Brain microvascular endothelial cell (primary cell): ENCODE data around the gene MMP14.
"Not testable (repeated sequence)": the region's sequence is repeated elsewhere in the genome, so short reads cannot be mapped to it uniquely, and the experiment has no call there.

Source experiments
- DNase-seq: peaks from one replicate; pipeline ENCODE4 v3.0.0-alpha.2; 2020
- H3K27ac ChIP-seq: fragments of 250-450 bp; sonication (Bioruptor Pico); 2 replicates; pipeline ENCODE4 v1.5.1; 2020; ENCODE audit warnings: mild to moderate bottlenecking, moderate library complexity
- H3K27me3 ChIP-seq: fragments of 250-450 bp; sonication (Bioruptor Pico); replicated peaks from 2 replicates; pipeline ENCODE4 v1.5.1; 2020; ENCODE audit warnings: mild to moderate bottlenecking
- H3K36me3 ChIP-seq: fragments of 250-450 bp; sonication (Bioruptor Pico); replicated peaks from 2 replicates; pipeline ENCODE4 v1.5.1; 2020; ENCODE audit warnings: mild to moderate bottlenecking
- H3K4me3 ChIP-seq: 2 replicates; pipeline ENCODE4 v1.5.1; 2011; ENCODE audit warnings: low read depth, mild to moderate bottlenecking, control low read depth, low read length, moderate library complexity
- in situ Hi-C: cut with HindIII; loops from 2 replicates; pipeline ENCODE4 v1.10.0; 2017; ENCODE audit warnings: low sequenced_read_pairs, low pct_ligation_motif_present
- TF ChIP-seq, protein P1 (sequence below): IDR thresholded peaks from 2 replicates; pipeline ENCODE4 v1.5.1; 2011; ENCODE audit warnings: low read depth, mild to moderate bottlenecking, moderate library complexity, low read length, control low read depth, inconsistent platforms; ENCODE audit errors: missing control alignments

MMP14 gene

DNA sequence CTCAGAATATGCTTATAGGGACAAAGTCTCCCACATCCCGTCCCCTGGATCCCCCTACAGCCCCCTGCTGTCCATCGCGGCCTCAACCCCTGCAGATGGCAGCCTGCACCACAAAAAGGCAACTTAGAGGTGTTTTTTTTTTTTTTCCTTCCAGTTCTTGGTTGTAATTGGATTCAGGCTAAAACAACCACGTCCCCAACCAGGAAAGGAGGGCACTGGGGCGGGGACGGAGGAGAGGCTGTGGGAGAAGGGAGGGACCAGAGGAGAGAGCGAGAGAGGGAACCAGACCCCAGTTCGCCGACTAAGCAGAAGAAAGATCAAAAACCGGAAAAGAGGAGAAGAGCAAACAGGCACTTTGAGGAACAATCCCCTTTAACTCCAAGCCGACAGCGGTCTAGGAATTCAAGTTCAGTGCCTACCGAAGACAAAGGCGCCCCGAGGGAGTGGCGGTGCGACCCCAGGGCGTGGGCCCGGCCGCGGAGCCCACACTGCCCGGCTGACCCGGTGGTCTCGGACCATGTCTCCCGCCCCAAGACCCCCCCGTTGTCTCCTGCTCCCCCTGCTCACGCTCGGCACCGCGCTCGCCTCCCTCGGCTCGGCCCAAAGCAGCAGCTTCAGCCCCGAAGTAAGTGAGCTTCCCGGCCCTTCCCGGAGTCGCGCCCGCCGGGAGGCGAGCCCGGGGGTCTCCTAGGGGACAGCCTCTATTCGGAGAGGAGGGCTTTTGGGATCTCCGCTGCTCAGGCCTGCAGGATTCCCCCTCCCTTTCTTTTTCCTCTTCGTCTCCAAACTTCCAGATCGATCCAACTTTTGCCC lies at the start of gene MMP14:
MMP14 (plus strand) TSS at position 285 of the 813 bp plus-strand sequence; CDS start at position 518, 233 bp downstream.
- in situ Hi-C loops: no loop called here
- TF ChIP-seq, protein P1, sequence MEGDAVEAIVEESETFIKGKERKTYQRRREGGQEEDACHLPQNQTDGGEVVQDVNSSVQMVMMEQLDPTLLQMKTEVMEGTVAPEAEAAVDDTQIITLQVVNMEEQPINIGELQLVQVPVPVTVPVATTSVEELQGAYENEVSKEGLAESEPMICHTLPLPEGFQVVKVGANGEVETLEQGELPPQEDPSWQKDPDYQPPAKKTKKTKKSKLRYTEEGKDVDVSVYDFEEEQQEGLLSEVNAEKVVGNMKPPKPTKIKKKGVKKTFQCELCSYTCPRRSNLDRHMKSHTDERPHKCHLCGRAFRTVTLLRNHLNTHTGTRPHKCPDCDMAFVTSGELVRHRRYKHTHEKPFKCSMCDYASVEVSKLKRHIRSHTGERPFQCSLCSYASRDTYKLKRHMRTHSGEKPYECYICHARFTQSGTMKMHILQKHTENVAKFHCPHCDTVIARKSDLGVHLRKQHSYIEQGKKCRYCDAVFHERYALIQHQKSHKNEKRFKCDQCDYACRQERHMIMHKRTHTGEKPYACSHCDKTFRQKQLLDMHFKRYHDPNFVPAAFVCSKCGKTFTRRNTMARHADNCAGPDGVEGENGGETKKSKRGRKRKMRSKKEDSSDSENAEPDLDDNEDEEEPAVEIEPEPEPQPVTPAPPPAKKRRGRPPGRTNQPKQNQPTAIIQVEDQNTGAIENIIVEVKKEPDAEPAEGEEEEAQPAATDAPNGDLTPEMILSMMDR: peak; percentile 73
- H3K27me3 ChIP-seq: no peaks in the 10 kb centered on the region
- H3K4me3 ChIP-seq: peak within 1 kb of the TSS; percentile 93
- peaks cover 53% of the 10 kb centered on the region for H3K36me3 ChIP-seq
- H3K27ac ChIP-seq: peak within 1 kb of the TSS; percentile 89
- peak; percentile 72 for DNase-seq

GRCh38 chr14:22786685-22787084 lies 49.7 kb upstream of the MMP14 start:
- Histone ChIP-seq H3K4me3 (no peak overlapping the region), H3K27me3 (no peaks in the 10 kb centered on the region), H3K27ac (no peak overlapping the region), H3K36me3 (no peaks in the 10 kb centered on the region)
- TF ChIP-seq, protein P1: no peak
- no peak for DNase-seq
- in situ Hi-C loops: no loop called here

GRCh38 chr14:22791301-22791700 lies 45.1 kb upstream of the MMP14 start:
- TF ChIP-seq, protein P1: no peak
- Histone ChIP-seq H3K27me3 (no peaks in the 10 kb centered on the region), H3K27ac (no peak overlapping the region), H3K36me3 (no peaks in the 10 kb centered on the region), H3K4me3 (no peak overlapping the region)
- in situ Hi-C loops: no loop called here
- peak; percentile 47 for DNase-seq

GRCh38 chr14:22792158-22792557 lies 44.2 kb upstream of the MMP14 start:
- no peak for DNase-seq
- Histone ChIP-seq H3K4me3 (no peak overlapping the region), H3K27ac (no peak overlapping the region), H3K36me3 (no peaks in the 10 kb centered on the region), H3K27me3 (no peaks in the 10 kb centered on the region)
- TF ChIP-seq, protein P1: no peak
- in situ Hi-C loops: no loop called here

DNA sequence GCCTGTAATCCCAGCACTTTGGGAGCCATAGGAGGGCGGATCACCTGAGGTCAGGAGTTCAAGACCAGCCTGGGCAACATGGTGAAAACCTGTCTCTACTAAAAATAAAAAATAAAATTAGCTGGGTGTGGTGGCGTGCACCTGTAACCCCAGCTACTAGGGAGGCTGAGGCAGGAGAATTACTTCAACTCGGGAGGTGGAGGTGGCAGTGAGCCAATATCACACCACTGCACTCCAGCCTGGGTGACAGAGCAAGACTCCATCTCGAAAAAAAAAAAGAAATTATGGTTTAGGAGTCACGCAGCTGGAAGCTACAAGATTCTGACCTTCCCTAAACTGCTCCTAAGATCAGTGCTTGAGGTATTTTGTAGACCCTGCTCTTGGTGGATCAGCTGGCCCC lies 42.8 kb upstream of the MMP14 start:
- H3K27ac ChIP-seq, H3K4me3 ChIP-seq, in situ Hi-C loops: not testable (repeated sequence)

DNA sequence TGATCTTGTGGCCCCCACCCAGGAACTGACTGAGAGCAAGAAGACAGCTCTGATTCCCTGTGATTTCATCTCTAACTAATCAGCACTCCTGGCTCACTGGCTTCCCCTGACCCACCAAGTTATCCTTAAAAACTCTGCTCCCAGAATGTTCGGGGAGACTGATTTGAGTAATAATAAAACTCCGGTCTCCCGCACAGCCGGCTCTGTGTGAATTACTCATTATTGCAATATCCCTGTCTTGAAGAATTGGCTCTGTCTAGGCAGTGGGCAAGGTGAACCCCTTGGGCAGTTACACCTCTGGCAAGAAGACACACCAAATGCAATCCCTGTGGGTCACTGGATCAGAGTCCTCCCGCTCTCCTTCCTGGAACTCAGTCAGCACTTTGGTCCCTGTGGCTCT lies 42.4 kb upstream of the MMP14 start:
- H3K27me3 ChIP-seq: no peaks in the 10 kb centered on the region
- no peak for DNase-seq
- no peak overlapping the region for H3K4me3 ChIP-seq
- in situ Hi-C loops: no loop called here
- no peaks in the 10 kb centered on the region for H3K36me3 ChIP-seq
- TF ChIP-seq, protein P1: no peak
- H3K27ac ChIP-seq: no peak overlapping the region

More for the DNA sequence above, 42.8 kb upstream of the MMP14 start:
- H3K36me3 ChIP-seq, H3K27me3 ChIP-seq, DNase-seq: not testable (repeated sequence)
